Measurements from ENCODE around the gene SCGB1A1. TPM values are rescaled to one million over a fixed set of nuclear protein-coding genes. Genes with fewer than 3 reads are reported as not detected.
A peak's percentile ranks its signal among the peaks of the same experiment; 100 is the strongest.
"Not testable (repeated sequence)": the region's sequence is repeated elsewhere in the genome, so short reads cannot be mapped to it uniquely, and the experiment has no call there.

Gene SCGB1A1
- total RNA-seq (not detected), polyA plus RNA-seq (not detected), total RNA-seq (not detected)

DNA sequence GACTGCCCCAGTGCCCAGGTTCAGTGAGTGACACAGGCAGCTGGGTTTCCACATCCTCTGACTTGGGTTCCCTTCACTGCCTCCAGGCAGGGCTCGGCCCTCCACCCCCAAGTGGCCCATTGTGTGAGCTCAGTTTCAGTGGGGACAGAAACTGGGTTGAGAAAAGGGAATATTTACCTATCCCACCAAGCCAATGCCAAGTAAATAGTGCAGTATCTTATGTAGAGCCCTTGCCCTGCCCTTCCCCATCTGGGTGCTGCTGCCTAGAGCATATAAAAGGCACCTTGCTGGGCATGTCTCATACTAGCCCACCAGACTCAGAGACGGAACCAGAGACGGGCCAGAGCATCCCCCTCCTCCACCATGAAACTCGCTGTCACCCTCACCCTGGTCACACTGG, at the start of gene SCGB1A1:
Gene SCGB1A1 (plus strand): TSS at position 301 of the 400 bp plus-strand sequence. CDS start 63 bp downstream, at position 364.
- ChIA-PET CTCF (interaction anchor here (1.4 kb wide), 1 partner anchor 139 kb away, joined by 4 read pairs; no protein-coding TSS in a partner anchor), POLR2A (interaction anchor here (1.3 kb wide), 1 partner anchor 173 kb away, joined by 3 read pairs; the partner anchor contains the start of gene TUT1)
- Histone ChIP-seq H3K27me3 (ENCODE audit: control insufficient read depth in 2 of 2, insufficient read depth in 2 of 2, low read length in 2 of 2) (no peaks in the 10 kb centered on the region), H3K4me1 (ENCODE audit: control insufficient read depth in 2 of 2, insufficient read depth in 2 of 2, low read length in 2 of 2) (no peaks in the 10 kb centered on the region), H3K4me3 (ENCODE audit: low read length) (no peak within 1 kb of the TSS), H3K9me3 (ENCODE audit: control insufficient read depth in 2 of 3, low read length in 3 of 3) (no peaks in the 10 kb centered on the region), H3K27ac (ENCODE audit: low read depth, low read length) (no peak within 1 kb of the TSS), H3K36me3 (ENCODE audit: control insufficient read depth in 2 of 3, insufficient read depth in 3 of 3, low read length in 3 of 3) (no peaks in the 10 kb centered on the region)
- ATAC-seq: no peak
- Mint-ChIP-seq H3K36me3 (no peaks in the 10 kb centered on the region), H3K4me1 (peaks cover 0 to 5% (median 0%) of the 10 kb centered on the region in 7 donors), H3K9me3 (no peaks in the 10 kb centered on the region), H3K27ac (peak within 1 kb of the TSS in 1 of 9 donors; percentile 33), H3K27me3 (peaks cover 0 to 7% (median 0%) of the 10 kb centered on the region in 5 donors), H3K4me3 (no peak within 1 kb of the TSS)
- intact Hi-C loops (cut with micrococcal nuclease): no loop called here
- DNase-seq: no peak

- Histone ChIP-seq H3K4me3 (ENCODE audit: low read length) (no peak overlapping the region), H3K27me3 (ENCODE audit: control insufficient read depth in 2 of 2, insufficient read depth in 2 of 2, low read length in 2 of 2) (no peaks in the 10 kb centered on the region), H3K27ac (ENCODE audit: low read depth, low read length) (peak overlapping the region; percentile 54), H3K4me1 (ENCODE audit: control insufficient read depth in 2 of 2, insufficient read depth in 2 of 2, low read length in 2 of 2) (no peaks in the 10 kb centered on the region), H3K36me3 (ENCODE audit: control insufficient read depth in 2 of 3, insufficient read depth in 3 of 3, low read length in 3 of 3) (no peaks in the 10 kb centered on the region), H3K9me3 (ENCODE audit: control insufficient read depth in 2 of 3, low read length in 3 of 3) (no peaks in the 10 kb centered on the region)
- CTCF ChIA-PET: interaction anchor here (0.5 to 1.2 kb wide), 3 partner anchors 9 to 997 kb away, joined by 3 to 6 read pairs (median 3); no protein-coding TSS in a partner anchor
- Mint-ChIP-seq H3K27ac (peak overlapping the region; percentile 14 to 89 (median 86)), H3K9me3 (peaks cover 0 to 4% (median 0%) of the 10 kb centered on the region in 11 donors), H3K27me3 (no peaks in the 10 kb centered on the region), H3K36me3 (no peaks in the 10 kb centered on the region), H3K4me3 (peak overlapping the region in 9 of 10 donors; percentile 64 to 82 (median 77)), H3K4me1 (peaks cover 0 to 24% (median 6%) of the 10 kb centered on the region in 7 donors)
- peak; percentile 87 for ATAC-seq
- POLR2A ChIA-PET: interaction anchor here (0.6 to 1.0 kb wide), 2 partner anchors 357 to 470 kb away, joined by 3 to 7 read pairs; no protein-coding TSS in a partner anchor
- intact Hi-C loops (cut with micrococcal nuclease): no loop called here
- DNase-seq: peak in 8 of 9 donors; percentile 14 to 59 (median 38)
Observed at GRCh38 chr11:62370743-62371440, 47.9 kb upstream of the SCGB1A1 start.

- H3K27me3 ChIP-seq (ENCODE audit: control insufficient read depth in 2 of 2, insufficient read depth in 2 of 2, low read length in 2 of 2): no peaks in the 10 kb centered on the region
- no peaks in the 10 kb centered on the region for H3K9me3 ChIP-seq (ENCODE audit: control insufficient read depth in 2 of 3, low read length in 3 of 3)
- CTCF ChIA-PET: no interaction called here
- DNase-seq (peak in 1 of 9 donors; percentile 21), ATAC-seq (no peak)
- peak overlapping the region in 4 of 9 donors; percentile 6 to 86 (median 54) for H3K27ac Mint-ChIP-seq
- intact Hi-C loops (cut with micrococcal nuclease): no loop called here
- H3K27ac ChIP-seq (ENCODE audit: low read depth, low read length): no peak overlapping the region
- H3K4me1 Mint-ChIP-seq: peaks cover 0 to 24% (median 5%) of the 10 kb centered on the region in 7 donors
- peaks cover 0 to 4% (median 0%) of the 10 kb centered on the region in 11 donors for H3K9me3 Mint-ChIP-seq
- peak overlapping the region in 1 of 10 donors; percentile 20 for H3K4me3 Mint-ChIP-seq
- no peaks in the 10 kb centered on the region for H3K4me1 ChIP-seq (ENCODE audit: control insufficient read depth in 2 of 2, insufficient read depth in 2 of 2, low read length in 2 of 2)
- no peaks in the 10 kb centered on the region for H3K36me3 Mint-ChIP-seq
- no peaks in the 10 kb centered on the region for H3K36me3 ChIP-seq (ENCODE audit: control insufficient read depth in 2 of 3, insufficient read depth in 3 of 3, low read length in 3 of 3)
- no peak overlapping the region for H3K4me3 ChIP-seq (ENCODE audit: low read length)
- POLR2A ChIA-PET: no interaction called here
- peaks cover 0 to 9% (median 0%) of the 10 kb centered on the region in 5 donors for H3K27me3 Mint-ChIP-seq
Observed at GRCh38 chr11:62372871-62373270, 46.0 kb upstream of the SCGB1A1 start.

GRCh38 chr11:62373464-62374119, 45.2 kb upstream of the SCGB1A1 start:
- Mint-ChIP-seq H3K36me3 (no peaks in the 10 kb centered on the region), H3K9me3 (peaks cover 0 to 4% (median 0%) of the 10 kb centered on the region in 11 donors), H3K4me3 (no peak overlapping the region), H3K27ac (peak overlapping the region in 4 of 9 donors; percentile 6 to 86 (median 24)), H3K27me3 (peaks cover 0 to 13% (median 0%) of the 10 kb centered on the region in 5 donors), H3K4me1 (peaks cover 0 to 21% (median 8%) of the 10 kb centered on the region in 7 donors)
- ATAC-seq (no peak), DNase-seq (peak in 1 of 9 donors; percentile 7)
- no peaks in the 10 kb centered on the region for H3K4me1 ChIP-seq (ENCODE audit: control insufficient read depth in 2 of 2, insufficient read depth in 2 of 2, low read length in 2 of 2)
- ChIA-PET CTCF (interaction anchor here (0.8 kb wide), 1 partner anchor 33 kb away, joined by 3 read pairs; no protein-coding TSS in a partner anchor), POLR2A (no interaction called here)
- intact Hi-C loops (cut with micrococcal nuclease): no loop called here
- no peak overlapping the region for H3K27ac ChIP-seq (ENCODE audit: low read depth, low read length)
- no peak overlapping the region for H3K4me3 ChIP-seq (ENCODE audit: low read length)
- no peaks in the 10 kb centered on the region for H3K36me3 ChIP-seq (ENCODE audit: control insufficient read depth in 2 of 3, insufficient read depth in 3 of 3, low read length in 3 of 3)
- H3K27me3 ChIP-seq (ENCODE audit: control insufficient read depth in 2 of 2, insufficient read depth in 2 of 2, low read length in 2 of 2): no peaks in the 10 kb centered on the region
- no peaks in the 10 kb centered on the region for H3K9me3 ChIP-seq (ENCODE audit: control insufficient read depth in 2 of 3, low read length in 3 of 3)

- ATAC-seq: no peak
- POLR2A ChIA-PET: no interaction called here
- H3K36me3 Mint-ChIP-seq: no peaks in the 10 kb centered on the region
Observed at GRCh38 chr11:62374801-62375200, 44.0 kb upstream of the SCGB1A1 start.

DNA sequence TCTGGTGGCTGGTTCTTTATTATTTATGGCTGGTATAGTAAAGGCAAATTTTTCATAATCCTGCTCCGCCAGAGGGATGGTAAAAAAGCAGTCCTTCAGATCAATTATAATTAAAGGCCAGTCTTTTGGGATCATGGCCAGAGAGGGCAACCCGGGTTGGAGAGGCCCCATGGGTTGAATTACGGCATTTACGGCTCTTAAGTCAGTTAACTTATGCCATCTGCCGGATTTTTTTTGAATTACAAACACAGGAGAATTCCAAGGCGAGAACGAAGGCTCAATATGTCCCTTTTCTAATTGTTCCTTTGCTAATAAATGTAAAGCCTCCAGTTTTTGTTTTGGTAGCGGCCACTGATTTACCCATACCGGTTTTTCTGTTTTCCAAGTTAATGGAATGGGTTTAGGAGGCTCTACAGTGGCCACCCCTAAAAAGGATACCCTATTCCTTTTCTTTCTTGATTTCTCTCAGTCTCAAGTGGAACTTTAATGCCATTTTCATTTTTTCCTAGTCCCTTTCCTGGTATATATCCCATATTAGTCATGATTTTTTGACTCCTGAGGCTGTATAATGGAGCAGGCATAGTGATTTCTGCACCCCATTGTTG, 40.3 kb upstream of the SCGB1A1 start:
- H3K27ac Mint-ChIP-seq; H3K27me3 ChIP-seq (ENCODE audit: control insufficient read depth in 2 of 2, insufficient read depth in 2 of 2, low read length in 2 of 2); POLR2A ChIA-PET; H3K9me3 Mint-ChIP-seq; H3K36me3 Mint-ChIP-seq; H3K4me3 ChIP-seq (ENCODE audit: low read length); H3K27ac ChIP-seq (ENCODE audit: low read depth, low read length); H3K36me3 ChIP-seq (ENCODE audit: control insufficient read depth in 2 of 3, insufficient read depth in 3 of 3, low read length in 3 of 3); ATAC-seq; H3K9me3 ChIP-seq (ENCODE audit: control insufficient read depth in 2 of 3, low read length in 3 of 3); H3K4me1 ChIP-seq (ENCODE audit: control insufficient read depth in 2 of 2, insufficient read depth in 2 of 2, low read length in 2 of 2); H3K4me3 Mint-ChIP-seq: not testable (repeated sequence)
- CTCF ChIA-PET: interaction anchor here (1.2 to 1.9 kb wide), 5 partner anchors 15 to 41 kb away, joined by 5 to 17 read pairs (median 6); partner anchors contain the start of gene ASRGL1
- Mint-ChIP-seq H3K4me1 (peaks cover 0 to 20% (median 4%) of the 10 kb centered on the region in 7 donors), H3K27me3 (peaks cover 0 to 29% (median 0%) of the 10 kb centered on the region in 5 donors)
- intact Hi-C loops (cut with micrococcal nuclease): loop anchor here (1.0 kb wide), 1 partner anchor 38 kb away; no protein-coding TSS in a partner anchor
- peak in 6 of 9 donors; percentile 20 to 42 (median 35) for DNase-seq

More at GRCh38 chr11:62374801-62375200, 44.0 kb upstream of the SCGB1A1 start:
- intact Hi-C loops (cut with micrococcal nuclease): no loop called here
- Mint-ChIP-seq H3K9me3 (no peaks in the 10 kb centered on the region), H3K4me1 (peaks cover 0 to 27% (median 8%) of the 10 kb centered on the region in 7 donors), H3K4me3 (no peak overlapping the region), H3K27me3 (peaks cover 0 to 23% (median 0%) of the 10 kb centered on the region in 5 donors), H3K27ac (no peak overlapping the region)
- Histone ChIP-seq H3K4me3 (ENCODE audit: low read length) (no peak overlapping the region), H3K4me1 (ENCODE audit: control insufficient read depth in 2 of 2, insufficient read depth in 2 of 2, low read length in 2 of 2) (no peaks in the 10 kb centered on the region), H3K36me3 (ENCODE audit: control insufficient read depth in 2 of 3, insufficient read depth in 3 of 3, low read length in 3 of 3) (no peaks in the 10 kb centered on the region), H3K27me3 (ENCODE audit: control insufficient read depth in 2 of 2, insufficient read depth in 2 of 2, low read length in 2 of 2) (no peaks in the 10 kb centered on the region), H3K9me3 (ENCODE audit: control insufficient read depth in 2 of 3, low read length in 3 of 3) (no peaks in the 10 kb centered on the region), H3K27ac (ENCODE audit: low read depth, low read length) (no peak overlapping the region)
- DNase-seq: peak in 1 of 9 donors; percentile 12
- CTCF ChIA-PET: no interaction called here

Data from naive thymus-derived CD4-positive, alpha-beta T cell (primary cell).